MM.1S (cell line): ENCODE data around the gene LRFN2.

Source experiments
- DNase-seq: peaks from one replicate; pipeline ENCODE4 v3.0.0-alpha.2; 2015
- H2AFZ ChIP-seq: fragments of 300-600 bp; sonication (generic); 2 replicates; pipeline ENCODE4 v1.6.0; 2016; ENCODE audit warnings: antibody characterized with exemption, low read length
- H3F3A ChIP-seq: fragments of 300-600 bp; sonication (generic); 2 replicates; pipeline ENCODE4 v1.6.1; 2016; ENCODE audit warnings: mild to moderate bottlenecking, antibody characterized with exemption, low read length, moderate library complexity, mixed read lengths; ENCODE audit not compliant: insufficient read depth
- H3K27ac ChIP-seq: fragments of 300-600 bp; sonication (generic); 2 replicates; pipeline ENCODE4 v1.5.1; 2016; ENCODE audit warnings: mild to moderate bottlenecking, low read length
- H3K27me3 ChIP-seq: fragments of 300-600 bp; sonication (generic); replicated peaks from 2 replicates; pipeline ENCODE4 v1.6.0; 2016; ENCODE audit warnings: low read length; ENCODE audit not compliant: insufficient read depth
- H3K36me3 ChIP-seq: fragments of 300-600 bp; sonication (generic); replicated peaks from 2 replicates; pipeline ENCODE4 v1.6.1; 2016; ENCODE audit warnings: mild to moderate bottlenecking, low read length, mixed read lengths; ENCODE audit not compliant: insufficient read depth
- H3K4me1 ChIP-seq: fragments of 300-600 bp; sonication (generic); 2 replicates; pipeline ENCODE4 v1.6.1; 2016; ENCODE audit warnings: low read length, mixed read lengths
- H3K4me2 ChIP-seq: fragments of 300-600 bp; sonication (generic); 2 replicates; pipeline ENCODE4 v1.6.0; 2016; ENCODE audit warnings: low read depth, low read length
- H3K4me3 ChIP-seq: fragments of 300-600 bp; sonication (generic); 2 replicates; pipeline ENCODE4 v1.5.1; 2016; ENCODE audit warnings: low read length, mixed read lengths
- H3K79me2 ChIP-seq: fragments of 300-600 bp; sonication (generic); 2 replicates; pipeline ENCODE4 v1.6.1; 2016; ENCODE audit warnings: mixed run types, low read length, mixed read lengths
- H3K9ac ChIP-seq: fragments of 300-600 bp; sonication (generic); 2 replicates; pipeline ENCODE4 v1.6.1; 2016; ENCODE audit warnings: low read length, mixed read lengths
- H3K9me2 ChIP-seq: fragments of 300-600 bp; sonication (generic); replicated peaks from 2 replicates; pipeline ENCODE4 v1.6.1; 2016; ENCODE audit warnings: mild to moderate bottlenecking, low read length, mixed read lengths; ENCODE audit not compliant: insufficient read depth
- H3K9me3 ChIP-seq: fragments of 300-600 bp; sonication (generic); replicated peaks from 2 replicates; pipeline ENCODE4 v1.6.1; 2016; ENCODE audit warnings: mild to moderate bottlenecking, low read length, mixed read lengths; ENCODE audit not compliant: insufficient read depth
- H4K20me1 ChIP-seq: fragments of 300-600 bp; sonication (generic); 2 replicates; pipeline ENCODE4 v1.6.1; 2016; ENCODE audit warnings: mild to moderate bottlenecking, low read length, moderate library complexity, mixed read lengths; ENCODE audit not compliant: insufficient read depth
- EZH2 ChIP-seq: fragments of 300-600 bp; sonication (generic); optimal IDR thresholded peaks from 2 replicates; pipeline ENCODE3; 2017; ENCODE audit warnings: low read depth, mild to moderate bottlenecking, antibody characterized with exemption, low read length, mixed read lengths
- EZH2phosphoT487 ChIP-seq: fragments of 300-600 bp; sonication (generic); IDR thresholded peaks from 2 replicates; pipeline ENCODE4 v1.6.1; 2018; ENCODE audit warnings: antibody characterized with exemption, low read length
- TF ChIP-seq, protein P1 (sequence below): fragments of 300-600 bp; sonication (generic); IDR thresholded peaks from 2 replicates; pipeline ENCODE4 v1.5.1; 2016; ENCODE audit warnings: antibody characterized with exemption, low read length, mixed read lengths

The LRFN2 gene

DNA sequence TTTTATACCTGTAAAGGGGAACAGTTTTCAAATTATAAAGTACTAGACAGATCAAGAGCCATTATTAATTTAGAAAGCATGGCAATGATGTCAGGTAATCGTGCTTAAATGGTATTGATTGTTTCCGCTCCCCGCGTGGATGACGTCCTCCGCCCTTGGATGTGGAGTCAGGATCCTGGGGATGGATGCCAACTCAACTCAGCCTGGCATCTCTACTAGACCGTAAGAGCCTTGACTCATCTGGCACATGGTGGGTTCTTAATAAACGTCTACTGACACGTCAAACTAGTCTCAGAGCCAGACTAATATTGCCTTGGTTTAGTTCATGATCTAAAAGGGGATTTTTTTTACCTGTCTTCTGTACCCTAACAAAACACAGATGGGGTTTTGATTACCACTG is 80.2 kb downstream of the LRFN2 start:
- Histone ChIP-seq H3K9me2 (no peaks in the 10 kb centered on the region), H3K27ac (no peak overlapping the region), H3K27me3 (no peaks in the 10 kb centered on the region), H3K4me2 (no peak overlapping the region), H3K36me3 (no peaks in the 10 kb centered on the region), H3K9me3 (no peaks in the 10 kb centered on the region), H3K4me1 (no peaks in the 10 kb centered on the region), H4K20me1 (no peaks in the 10 kb centered on the region), H3F3A (no peaks in the 10 kb centered on the region), H3K4me3 (no peak overlapping the region), H3K9ac (no peak overlapping the region), H2AFZ (no peak overlapping the region), H3K79me2 (no peaks in the 10 kb centered on the region)
- no peak for DNase-seq
- TF ChIP-seq EZH2phosphoT487 (no peak), EZH2 (no peak)
- TF ChIP-seq, protein P1, sequence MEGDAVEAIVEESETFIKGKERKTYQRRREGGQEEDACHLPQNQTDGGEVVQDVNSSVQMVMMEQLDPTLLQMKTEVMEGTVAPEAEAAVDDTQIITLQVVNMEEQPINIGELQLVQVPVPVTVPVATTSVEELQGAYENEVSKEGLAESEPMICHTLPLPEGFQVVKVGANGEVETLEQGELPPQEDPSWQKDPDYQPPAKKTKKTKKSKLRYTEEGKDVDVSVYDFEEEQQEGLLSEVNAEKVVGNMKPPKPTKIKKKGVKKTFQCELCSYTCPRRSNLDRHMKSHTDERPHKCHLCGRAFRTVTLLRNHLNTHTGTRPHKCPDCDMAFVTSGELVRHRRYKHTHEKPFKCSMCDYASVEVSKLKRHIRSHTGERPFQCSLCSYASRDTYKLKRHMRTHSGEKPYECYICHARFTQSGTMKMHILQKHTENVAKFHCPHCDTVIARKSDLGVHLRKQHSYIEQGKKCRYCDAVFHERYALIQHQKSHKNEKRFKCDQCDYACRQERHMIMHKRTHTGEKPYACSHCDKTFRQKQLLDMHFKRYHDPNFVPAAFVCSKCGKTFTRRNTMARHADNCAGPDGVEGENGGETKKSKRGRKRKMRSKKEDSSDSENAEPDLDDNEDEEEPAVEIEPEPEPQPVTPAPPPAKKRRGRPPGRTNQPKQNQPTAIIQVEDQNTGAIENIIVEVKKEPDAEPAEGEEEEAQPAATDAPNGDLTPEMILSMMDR = no peak

DNA sequence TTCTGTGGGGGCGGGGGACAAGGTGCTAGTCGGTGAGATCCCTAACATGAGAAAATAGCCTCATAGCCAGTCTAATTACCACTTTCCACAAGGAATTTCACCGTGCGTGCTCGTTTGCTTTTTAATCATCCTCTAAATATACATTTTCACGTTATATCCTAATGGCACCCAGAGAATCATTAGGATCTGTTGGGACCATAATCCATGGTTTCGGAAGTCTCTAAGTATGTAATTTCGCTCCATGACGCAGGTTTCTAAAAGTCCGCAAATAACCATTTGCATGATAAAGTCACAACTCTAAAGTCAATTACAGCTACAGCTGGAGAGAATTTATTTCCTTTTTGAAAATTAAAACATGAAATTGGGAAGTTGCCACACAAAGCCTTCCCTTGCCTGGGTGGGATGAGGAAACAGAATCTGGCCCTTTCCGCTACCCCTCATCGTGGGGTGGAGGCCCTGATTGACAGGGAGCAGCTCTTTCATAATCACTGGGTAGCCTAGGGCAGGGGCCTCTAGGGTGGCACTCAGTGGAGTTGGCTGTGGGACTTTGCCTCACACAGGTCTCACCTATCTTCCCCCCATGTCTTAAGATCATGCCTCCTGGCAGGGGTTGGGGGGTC is 81.9 kb downstream of the LRFN2 start:
- Histone ChIP-seq H4K20me1 (no peaks in the 10 kb centered on the region), H3K27me3 (no peaks in the 10 kb centered on the region), H3K4me2 (no peak overlapping the region), H3K4me3 (no peak overlapping the region), H3K36me3 (no peaks in the 10 kb centered on the region), H3K27ac (no peak overlapping the region), H3K4me1 (no peaks in the 10 kb centered on the region), H3K79me2 (no peaks in the 10 kb centered on the region), H2AFZ (no peak overlapping the region), H3K9me3 (no peaks in the 10 kb centered on the region), H3K9ac (no peak overlapping the region), H3K9me2 (no peaks in the 10 kb centered on the region), H3F3A (no peaks in the 10 kb centered on the region)
- no peak for DNase-seq
- TF ChIP-seq EZH2 (no peak), EZH2phosphoT487 (no peak)
- TF ChIP-seq, protein P1 = no peak

DNA sequence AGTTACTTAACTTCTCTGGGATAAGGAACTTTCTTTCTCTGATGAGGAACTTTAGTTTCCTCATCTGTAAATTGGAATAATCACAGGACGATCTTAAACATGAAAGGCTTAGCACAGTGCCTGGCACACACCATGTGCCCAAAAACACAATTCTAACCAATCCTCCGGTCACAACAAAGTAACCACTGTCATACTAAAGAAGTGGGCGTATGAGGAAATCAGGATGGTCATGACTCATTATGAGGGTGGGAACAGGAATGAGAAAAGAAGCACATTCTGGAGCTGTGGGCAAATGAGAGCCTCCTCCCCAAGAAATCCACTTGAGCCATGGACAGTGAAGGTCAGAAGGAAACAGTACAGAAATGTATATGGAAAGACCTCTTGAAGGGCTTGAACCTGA is 82.9 kb downstream of the LRFN2 start:
- H3K27me3 ChIP-seq = no peaks in the 10 kb centered on the region
- H3K36me3 ChIP-seq = no peaks in the 10 kb centered on the region
- H3F3A ChIP-seq = no peaks in the 10 kb centered on the region
- no peaks in the 10 kb centered on the region for H3K9me3 ChIP-seq
- no peak overlapping the region for H2AFZ ChIP-seq
- no peak overlapping the region for H3K27ac ChIP-seq
- H3K4me2 ChIP-seq = no peak overlapping the region
- H3K9ac ChIP-seq = no peak overlapping the region
- TF ChIP-seq EZH2phosphoT487 (no peak), EZH2 (no peak)
- TF ChIP-seq, protein P1 = no peak
- H3K9me2 ChIP-seq = no peaks in the 10 kb centered on the region
- DNase-seq = no peak
- H3K4me1 ChIP-seq = no peaks in the 10 kb centered on the region
- no peaks in the 10 kb centered on the region for H3K79me2 ChIP-seq
- no peak overlapping the region for H3K4me3 ChIP-seq
- H4K20me1 ChIP-seq = no peaks in the 10 kb centered on the region
